OCI-LY1 (cell line): Measurements from ENCODE around the gene CRYBA1.

Source experiments
- H2AFZ ChIP-seq: fragments of 200-600 bp; sonication (generic), shearing (Covaris generic); 2 replicates; pipeline ENCODE4 v1.6.0; 2014; ENCODE audit warnings: antibody characterized with exemption, mild to moderate bottlenecking, low read length
- H3F3A ChIP-seq: fragments of 200-600 bp; sonication (generic), shearing (Covaris generic); 2 replicates; pipeline ENCODE4 v1.6.0; 2014; ENCODE audit warnings: mild to moderate bottlenecking, antibody characterized with exemption, low read length, moderate library complexity; ENCODE audit not compliant: insufficient read depth
- H3K27ac ChIP-seq: fragments of 200-600 bp; sonication (generic); 2 replicates; pipeline ENCODE4 v1.5.1; 2014; ENCODE audit warnings: low read length, mixed run types, mild to moderate bottlenecking, low read depth; ENCODE audit not compliant: poor library complexity, severe bottlenecking
- H3K27me3 ChIP-seq: fragments of 200-600 bp; sonication (generic); 2 replicates; pipeline ENCODE4 v1.6.0; 2014; ENCODE audit warnings: antibody characterized with exemption, mild to moderate bottlenecking, low read length, moderate library complexity; ENCODE audit not compliant: insufficient read depth
- H3K36me3 ChIP-seq: fragments of 200-600 bp; sonication (generic); 2 replicates; pipeline ENCODE4 v1.6.1; 2014; ENCODE audit warnings: mild to moderate bottlenecking, antibody characterized with exemption, low read length, moderate library complexity, mixed read lengths; ENCODE audit not compliant: insufficient read depth
- H3K4me1 ChIP-seq: fragments of 200-600 bp; sonication (generic); 2 replicates; pipeline ENCODE4 v1.5.1; 2014; ENCODE audit warnings: mild to moderate bottlenecking, low read length, moderate library complexity; ENCODE audit not compliant: insufficient read depth, severe bottlenecking
- H3K4me2 ChIP-seq: fragments of 200-600 bp; sonication (generic), shearing (Covaris generic); 2 replicates; pipeline ENCODE4 v1.6.1; 2014; ENCODE audit warnings: low read length
- H3K4me3 ChIP-seq: fragments of 200-600 bp; sonication (generic); 2 replicates; pipeline ENCODE4 v1.5.1; 2014; ENCODE audit warnings: low read length, low read depth, mild to moderate bottlenecking, mixed read lengths; ENCODE audit not compliant: poor library complexity, severe bottlenecking
- H3K79me2 ChIP-seq: fragments of 200-600 bp; shearing (Covaris generic); 2 replicates; pipeline ENCODE4 v1.6.1; 2016; ENCODE audit warnings: mixed run types, low read length, mixed read lengths; ENCODE audit not compliant: insufficient read depth
- H3K9ac ChIP-seq: fragments of 200-600 bp; sonication (generic), shearing (Covaris generic); 2 replicates; pipeline ENCODE4 v1.6.1; 2014; ENCODE audit warnings: mild to moderate bottlenecking, low read length, mixed read lengths
- H3K9me2 ChIP-seq: fragments of 200-600 bp; sonication (generic), shearing (Covaris generic); 2 replicates; pipeline ENCODE4 v1.6.1; 2014; ENCODE audit warnings: low read depth, mild to moderate bottlenecking, low read length, mixed read lengths
- H3K9me3 ChIP-seq: fragments of 200-600 bp; shearing (Covaris generic); 2 replicates; pipeline ENCODE4 v1.6.1; 2014; ENCODE audit warnings: low read length, mixed read lengths
- H4K20me1 ChIP-seq: fragments of 200-600 bp; sonication (generic), shearing (Covaris generic); 2 replicates; pipeline ENCODE4 v1.6.0; 2016; ENCODE audit warnings: mild to moderate bottlenecking, low read length; ENCODE audit not compliant: insufficient read depth
- CTCF ChIP-seq: fragments of 200-600 bp; sonication (generic), shearing (Covaris generic); IDR thresholded peaks from 2 replicates; pipeline ENCODE4 v1.5.1; 2017; ENCODE audit warnings: mild to moderate bottlenecking, antibody characterized with exemption, low read length, moderate library complexity, mixed read lengths
- EZH2 ChIP-seq: fragments of 200-600 bp; sonication (generic), shearing (Covaris generic); IDR thresholded peaks from 2 replicates; pipeline ENCODE4 v1.8.0; 2017; ENCODE audit warnings: borderline replicate concordance, mixed run types, mild to moderate bottlenecking, antibody characterized with exemption, low read length, moderate library complexity, mixed read lengths

The CRYBA1 gene

GRCh38 chr17:29210879-29211278 lies 35.8 kb upstream of the CRYBA1 start:
- Histone ChIP-seq H4K20me1 (no peaks in the 10 kb centered on the region), H3K79me2 (no peaks in the 10 kb centered on the region), H2AFZ (no peak overlapping the region), H3K4me1 (no peaks in the 10 kb centered on the region), H3K9me2 (no peaks in the 10 kb centered on the region), H3K9me3 (no peaks in the 10 kb centered on the region), H3K27ac (no peak overlapping the region), H3F3A (no peaks in the 10 kb centered on the region), H3K4me2 (no peak overlapping the region), H3K9ac (no peak overlapping the region), H3K27me3 (no peaks in the 10 kb centered on the region), H3K4me3 (no peak overlapping the region), H3K36me3 (no peaks in the 10 kb centered on the region)
- no peak for TF ChIP-seq EZH2
- no peak for TF ChIP-seq CTCF

GRCh38 chr17:29212094-29212631 lies 34.5 kb upstream of the CRYBA1 start:
- no peaks in the 10 kb centered on the region for H3K36me3 ChIP-seq
- no peaks in the 10 kb centered on the region for H3K9me3 ChIP-seq
- H3F3A ChIP-seq = no peaks in the 10 kb centered on the region
- no peaks in the 10 kb centered on the region for H3K4me1 ChIP-seq
- H3K79me2 ChIP-seq = no peaks in the 10 kb centered on the region
- no peak overlapping the region for H2AFZ ChIP-seq
- no peaks in the 10 kb centered on the region for H3K27me3 ChIP-seq
- H3K9ac ChIP-seq = no peak overlapping the region
- H4K20me1 ChIP-seq = no peaks in the 10 kb centered on the region
- no peak for TF ChIP-seq EZH2
- TF ChIP-seq CTCF = no peak
- no peak overlapping the region for H3K4me3 ChIP-seq
- no peak overlapping the region for H3K27ac ChIP-seq
- H3K9me2 ChIP-seq = no peaks in the 10 kb centered on the region
- no peak overlapping the region for H3K4me2 ChIP-seq

GRCh38 chr17:29212681-29213121 lies 34.0 kb upstream of the CRYBA1 start:
- Histone ChIP-seq H3K4me1 (no peaks in the 10 kb centered on the region), H3K27ac (no peak overlapping the region), H3K9ac (no peak overlapping the region), H3K9me3 (no peaks in the 10 kb centered on the region), H4K20me1 (no peaks in the 10 kb centered on the region), H3K36me3 (no peaks in the 10 kb centered on the region), H3K4me2 (no peak overlapping the region), H3K9me2 (no peaks in the 10 kb centered on the region), H3K79me2 (no peaks in the 10 kb centered on the region), H3K4me3 (no peak overlapping the region), H3K27me3 (no peaks in the 10 kb centered on the region), H3F3A (no peaks in the 10 kb centered on the region), H2AFZ (no peak overlapping the region)
- no peak for TF ChIP-seq CTCF
- no peak for TF ChIP-seq EZH2
